Stimulated activated memory B cell treated with anti-CD40 and anti-IgM and Interleukin-4, amounts not matched to agents 10 μg/mL and 1 μg/mL and 100 μg/mL, for 72 hours (primary cell): ENCODE measurements around the gene ETS1.

Source experiments
- ATAC-seq: fragments of 150-1000 bp; cut with Tn5 transposase; 2 replicates; pipeline ENCODE4 v1.10.0; 2021
- H3K27ac Mint-ChIP-seq: one replicate; pipeline ENCODE4 v1.8.0; 2022; ENCODE audit warnings: mild to moderate bottlenecking, mixed read lengths
- H3K27me3 Mint-ChIP-seq: one replicate; pipeline ENCODE4 v1.8.0; 2022; ENCODE audit warnings: mixed read lengths
- H3K36me3 Mint-ChIP-seq: one replicate; pipeline ENCODE4 v1.8.0; 2022; ENCODE audit warnings: mixed read lengths
- H3K4me1 Mint-ChIP-seq: one replicate; pipeline ENCODE4 v1.8.0; 2022; ENCODE audit warnings: mixed read lengths
- H3K4me3 Mint-ChIP-seq: one replicate; pipeline ENCODE4 v1.8.0; 2022; ENCODE audit warnings: mild to moderate bottlenecking, moderate library complexity, mixed read lengths
- H3K9me3 Mint-ChIP-seq: one replicate; pipeline ENCODE4 v1.8.0; 2022; ENCODE audit warnings: mixed read lengths

ETS1 gene

DNA sequence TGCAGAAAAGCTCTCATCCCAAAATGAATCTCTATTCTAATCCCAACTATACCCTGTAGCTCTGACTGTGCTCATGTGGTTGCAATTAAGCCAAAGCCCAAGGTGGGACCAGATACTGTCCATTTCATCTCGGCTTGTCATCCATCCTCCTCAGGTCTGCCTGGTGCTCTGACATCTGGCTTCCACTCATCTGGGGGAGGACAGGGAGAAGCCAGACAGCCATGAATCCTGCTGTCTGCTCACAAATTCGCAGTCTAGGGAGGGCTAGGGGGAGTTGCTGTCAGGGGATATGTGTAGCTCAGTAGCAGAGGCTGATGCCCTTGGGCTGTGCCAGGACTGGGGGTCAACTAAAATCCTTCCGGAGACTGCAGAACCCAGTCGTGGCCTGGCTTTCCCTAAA lies 167.1 kb downstream of the ETS1 start:
- ATAC-seq: no peak
- H3K27me3 Mint-ChIP-seq: no peaks in the 10 kb centered on the region
- no peak overlapping the region for H3K4me3 Mint-ChIP-seq
- no peaks in the 10 kb centered on the region for H3K9me3 Mint-ChIP-seq
- peaks cover 40% of the 10 kb centered on the region for H3K4me1 Mint-ChIP-seq
- no peak overlapping the region for H3K27ac Mint-ChIP-seq
- no peaks in the 10 kb centered on the region for H3K36me3 Mint-ChIP-seq

DNA sequence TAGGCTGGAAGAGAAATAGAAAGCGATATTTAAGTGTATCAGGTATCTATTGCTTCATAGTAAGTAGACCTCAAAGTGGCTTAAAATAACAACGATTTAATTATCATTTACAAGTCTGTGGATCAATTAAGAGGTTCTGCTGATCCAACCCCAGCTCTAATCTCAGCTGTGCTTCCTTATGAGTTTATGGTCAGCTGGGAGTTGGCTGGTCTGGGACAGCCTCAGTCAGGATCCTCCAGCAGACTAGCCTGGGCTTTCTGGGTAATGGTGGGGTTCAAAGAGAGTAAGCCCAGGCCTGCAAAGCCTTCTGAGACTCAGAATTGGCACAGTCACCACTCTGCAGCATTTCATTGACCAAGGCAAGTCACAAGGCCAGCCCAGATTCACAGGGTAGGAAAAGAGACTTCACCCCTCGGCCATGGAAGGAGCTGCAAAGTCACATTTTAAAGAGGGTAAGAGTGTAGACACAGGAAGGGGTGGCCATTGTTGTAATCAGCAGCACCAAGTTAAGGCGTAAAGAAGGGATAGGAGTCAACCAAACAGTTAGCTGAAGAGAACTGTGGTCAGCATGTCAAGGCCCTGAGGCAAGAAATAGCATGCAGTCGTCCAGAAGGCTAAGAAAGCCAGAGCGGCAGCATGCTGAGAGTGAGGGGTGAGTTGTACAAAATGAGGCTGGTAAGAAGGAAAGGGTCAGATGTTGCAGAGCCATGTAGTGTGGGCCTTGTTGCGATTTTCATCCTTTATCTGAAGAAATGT lies 168.2 kb downstream of the ETS1 start:
- no peak overlapping the region for H3K4me3 Mint-ChIP-seq
- no peaks in the 10 kb centered on the region for H3K36me3 Mint-ChIP-seq
- no peaks in the 10 kb centered on the region for H3K27me3 Mint-ChIP-seq
- H3K9me3 Mint-ChIP-seq: no peaks in the 10 kb centered on the region
- peaks cover 35% of the 10 kb centered on the region for H3K4me1 Mint-ChIP-seq
- peak overlapping the region; percentile 18 for H3K27ac Mint-ChIP-seq
- ATAC-seq: no peak

DNA sequence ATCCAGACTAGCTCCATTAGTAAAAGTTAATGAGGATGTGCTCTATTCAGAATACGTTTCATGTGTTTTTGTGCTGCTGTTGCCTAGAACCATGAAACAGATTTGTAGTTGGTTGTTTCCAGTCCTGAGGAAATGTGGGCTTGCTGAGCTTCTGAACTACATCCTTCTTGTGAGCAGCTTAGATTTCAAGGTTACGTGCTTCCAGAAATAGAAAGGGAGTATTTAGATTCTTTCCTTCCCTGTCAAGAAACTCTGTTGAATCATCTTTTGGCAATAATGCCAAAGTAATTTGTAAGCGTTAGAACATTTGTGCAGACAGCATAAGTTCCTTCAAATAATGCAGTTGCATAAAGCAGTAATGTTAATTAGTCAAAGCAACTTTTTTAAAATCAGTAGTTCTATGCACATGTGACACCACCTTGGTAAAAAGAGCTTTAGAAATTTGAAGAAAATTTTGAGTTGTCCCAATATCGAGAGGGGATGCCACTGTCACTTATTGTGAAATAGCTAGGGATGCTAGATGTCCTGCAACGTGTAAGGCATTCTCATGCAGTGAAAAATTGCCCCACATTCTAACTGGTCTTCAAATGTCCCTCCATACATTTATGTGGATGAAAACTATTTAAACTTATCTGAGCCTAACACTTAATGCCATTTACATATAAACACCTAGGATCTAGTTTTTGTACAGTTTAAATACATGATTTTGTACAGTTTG lies 169.6 kb downstream of the ETS1 start:
- no peak overlapping the region for H3K4me3 Mint-ChIP-seq
- H3K36me3 Mint-ChIP-seq: no peaks in the 10 kb centered on the region
- H3K27ac Mint-ChIP-seq: no peak overlapping the region
- H3K9me3 Mint-ChIP-seq: no peaks in the 10 kb centered on the region
- no peak for ATAC-seq
- no peaks in the 10 kb centered on the region for H3K27me3 Mint-ChIP-seq
- peaks cover 38% of the 10 kb centered on the region for H3K4me1 Mint-ChIP-seq

DNA sequence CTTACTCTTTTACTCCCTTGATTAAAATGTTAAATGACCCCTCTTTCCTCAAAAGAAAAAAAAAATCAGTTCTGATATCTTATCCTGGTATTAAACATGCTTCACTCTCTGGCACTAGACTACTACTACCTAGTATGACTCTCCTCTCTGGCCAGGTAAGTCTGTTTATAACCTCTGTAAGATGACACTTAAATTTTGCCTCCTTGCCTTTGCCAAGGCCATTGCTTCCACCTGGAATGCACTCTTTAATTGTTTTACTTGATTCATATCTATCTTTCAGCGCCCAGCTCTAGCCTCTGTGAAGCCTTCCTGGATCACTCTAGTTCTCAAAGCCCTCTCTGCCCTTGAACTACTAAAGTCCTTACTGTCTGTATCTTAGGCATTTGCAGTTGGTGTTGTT lies 170.4 kb downstream of the ETS1 start:
- H3K9me3 Mint-ChIP-seq: no peaks in the 10 kb centered on the region
- peaks cover 38% of the 10 kb centered on the region for H3K4me1 Mint-ChIP-seq
- H3K27ac Mint-ChIP-seq: no peak overlapping the region
- ATAC-seq: no peak
- no peak overlapping the region for H3K4me3 Mint-ChIP-seq
- no peaks in the 10 kb centered on the region for H3K36me3 Mint-ChIP-seq
- H3K27me3 Mint-ChIP-seq: no peaks in the 10 kb centered on the region

DNA sequence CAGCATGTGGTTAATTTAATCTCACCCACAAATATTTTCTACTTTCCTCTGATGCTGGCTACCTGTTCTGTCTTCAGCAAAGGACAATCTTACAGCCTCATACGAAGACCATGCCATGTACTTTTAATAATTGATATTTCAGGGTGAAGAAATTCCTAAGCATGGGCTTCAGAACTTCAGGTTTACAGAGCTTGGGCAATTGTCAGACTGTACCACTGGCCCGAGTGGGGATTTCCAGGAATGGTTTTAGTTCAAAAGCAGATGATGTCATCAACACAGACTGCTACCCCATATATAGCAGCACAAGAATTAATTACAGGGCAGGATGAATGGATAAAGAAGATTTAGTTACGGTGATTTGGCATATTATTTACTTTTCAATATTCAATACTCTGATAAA lies 171.8 kb downstream of the ETS1 start:
- Mint-ChIP-seq H3K4me1 (peaks cover 30% of the 10 kb centered on the region), H3K9me3 (no peaks in the 10 kb centered on the region), H3K27ac (peak overlapping the region; percentile 64), H3K27me3 (no peaks in the 10 kb centered on the region), H3K4me3 (no peak overlapping the region), H3K36me3 (no peaks in the 10 kb centered on the region)
- ATAC-seq: peak; percentile 63

DNA sequence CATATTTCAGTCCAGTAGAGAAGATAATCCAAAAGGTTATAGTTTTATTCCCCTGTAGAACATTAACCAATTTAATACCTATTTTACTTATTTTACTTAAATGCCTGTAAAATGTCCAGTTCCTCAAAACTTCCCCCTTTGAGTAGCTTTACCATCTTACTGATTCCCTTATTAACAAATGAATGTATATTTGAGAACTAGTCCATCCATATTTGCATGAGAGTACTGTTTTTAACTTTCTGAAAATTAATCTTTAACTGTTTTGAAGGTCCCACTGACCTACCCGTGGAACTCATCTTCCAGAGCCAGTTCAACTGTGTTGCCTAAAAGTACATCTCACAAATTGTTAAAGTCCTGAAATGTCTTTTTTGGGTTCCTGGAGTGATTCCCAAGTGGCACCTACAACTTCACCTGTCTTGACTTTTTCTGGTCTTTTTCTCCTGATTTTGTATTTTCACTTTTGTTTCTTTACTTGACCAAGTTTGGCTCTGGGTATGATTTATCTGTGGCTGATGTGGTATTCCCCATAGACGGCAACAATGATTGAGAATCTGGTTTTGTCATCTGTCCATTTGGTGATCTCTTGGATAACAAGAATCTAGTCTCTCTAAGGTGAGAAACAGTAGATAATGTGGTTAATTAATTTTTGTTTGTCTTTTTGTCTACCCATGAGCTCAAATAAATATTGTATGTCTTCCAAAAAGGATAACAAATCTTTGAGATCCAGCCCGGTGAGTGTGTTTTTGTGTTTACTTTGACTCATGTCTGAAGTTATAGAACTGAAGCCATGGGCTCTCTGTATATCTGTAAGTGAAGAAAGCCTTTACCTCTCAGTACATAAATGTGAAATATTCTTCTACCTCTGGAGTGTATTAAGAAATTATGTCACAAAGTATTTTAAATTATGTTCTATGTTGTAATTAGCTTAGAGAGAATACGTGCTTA lies 174.2 kb downstream of the ETS1 start:
- Mint-ChIP-seq H3K4me3 (peak overlapping the region; percentile 60), H3K4me1 (peaks cover 30% of the 10 kb centered on the region), H3K27me3 (no peaks in the 10 kb centered on the region), H3K27ac (peak overlapping the region; percentile 81), H3K36me3 (no peaks in the 10 kb centered on the region), H3K9me3 (no peaks in the 10 kb centered on the region)
- peak; percentile 71 for ATAC-seq

DNA sequence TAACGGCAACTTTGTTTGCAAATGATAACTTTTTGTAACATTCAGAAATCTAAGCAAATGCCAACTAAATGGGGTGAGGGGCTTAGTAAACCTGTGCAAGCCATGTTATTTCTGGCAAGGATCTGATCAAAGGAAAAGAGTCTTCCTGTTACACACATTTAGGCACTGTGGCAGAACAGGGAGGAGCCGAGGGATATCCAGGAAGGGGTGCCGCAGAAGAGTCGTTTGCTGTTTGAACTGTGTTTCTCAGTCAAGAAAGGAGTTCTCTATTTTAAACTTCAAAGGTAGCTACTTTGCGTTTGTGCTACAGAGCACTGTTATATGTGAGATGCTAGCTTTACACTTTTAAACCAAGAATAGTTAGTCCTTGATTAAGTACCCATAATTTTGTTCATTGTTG lies 175.5 kb downstream of the ETS1 start:
- no peaks in the 10 kb centered on the region for H3K36me3 Mint-ChIP-seq
- H3K27me3 Mint-ChIP-seq: no peaks in the 10 kb centered on the region
- H3K4me1 Mint-ChIP-seq: peaks cover 30% of the 10 kb centered on the region
- peak overlapping the region; percentile 81 for H3K27ac Mint-ChIP-seq
- H3K4me3 Mint-ChIP-seq: no peak overlapping the region
- ATAC-seq: no peak
- no peaks in the 10 kb centered on the region for H3K9me3 Mint-ChIP-seq

DNA sequence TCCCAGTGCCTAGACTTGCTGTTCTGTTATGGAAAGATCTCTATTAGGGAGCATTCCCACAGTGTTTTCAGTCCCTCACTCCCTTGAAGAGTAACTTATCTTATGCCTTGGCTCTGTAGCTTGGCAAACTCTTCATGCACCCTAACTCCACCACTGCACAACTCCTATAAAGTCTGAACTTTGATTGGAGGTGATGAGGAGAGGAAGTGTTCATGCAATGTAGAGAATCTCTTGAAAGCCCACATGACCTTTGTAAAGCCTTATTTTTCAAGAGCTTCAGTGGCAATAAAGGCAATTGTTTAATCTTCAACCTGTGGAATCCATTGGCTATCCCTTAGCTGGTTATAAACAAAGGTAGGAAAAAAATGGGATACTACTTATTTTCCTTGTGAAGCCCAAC lies 176.2 kb downstream of the ETS1 start:
- H3K27ac Mint-ChIP-seq: no peak overlapping the region
- peaks cover 35% of the 10 kb centered on the region for H3K4me1 Mint-ChIP-seq
- no peak for ATAC-seq
- no peaks in the 10 kb centered on the region for H3K9me3 Mint-ChIP-seq
- no peaks in the 10 kb centered on the region for H3K27me3 Mint-ChIP-seq
- no peaks in the 10 kb centered on the region for H3K36me3 Mint-ChIP-seq
- no peak overlapping the region for H3K4me3 Mint-ChIP-seq

DNA sequence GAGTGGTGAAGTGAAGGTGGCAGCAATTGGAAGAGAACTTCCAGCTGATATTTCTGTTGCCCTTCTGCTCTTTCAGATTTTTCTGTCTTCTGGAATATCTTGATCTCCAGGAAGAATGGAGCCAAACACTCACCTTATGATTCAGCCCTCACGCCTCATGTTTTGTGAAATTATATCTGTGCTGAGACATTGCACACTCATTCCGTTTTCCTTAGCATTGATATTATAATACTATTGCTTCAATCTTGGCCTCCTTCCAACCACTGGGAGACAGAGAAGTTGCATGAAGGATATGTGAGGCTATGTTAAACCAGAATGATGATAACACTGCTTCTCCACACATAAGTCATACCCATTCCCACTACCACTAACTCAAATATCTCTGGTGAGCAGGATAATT lies 177.9 kb downstream of the ETS1 start:
- H3K36me3 Mint-ChIP-seq: no peaks in the 10 kb centered on the region
- H3K9me3 Mint-ChIP-seq: no peaks in the 10 kb centered on the region
- H3K4me3 Mint-ChIP-seq: no peak overlapping the region
- H3K27me3 Mint-ChIP-seq: no peaks in the 10 kb centered on the region
- no peak overlapping the region for H3K27ac Mint-ChIP-seq
- ATAC-seq: no peak
- H3K4me1 Mint-ChIP-seq: peaks cover 32% of the 10 kb centered on the region
